Osteocyte (in vitro differentiated cells): ENCODE measurements around the gene RAP1GDS1. TPM values are rescaled to one million over a fixed set of nuclear protein-coding genes. Genes with fewer than 3 reads are reported as not detected.

ENCODE experiments used
- DNase-seq: peaks from one replicate; pipeline ENCODE4 v3.0.0; 2021; ENCODE audit warnings: mixed read lengths; ENCODE audit not compliant: unreplicated experiment; ENCODE audit errors: extremely low spot score
- H3K27ac Mint-ChIP-seq: one replicate; pipeline ENCODE4 v1.8.0; 2021; ENCODE audit warnings: mild to moderate bottlenecking, mixed read lengths; ENCODE audit not compliant: unreplicated experiment
- H3K27me3 Mint-ChIP-seq: one replicate; pipeline ENCODE4 v1.8.0; 2021; ENCODE audit warnings: mixed read lengths; ENCODE audit not compliant: unreplicated experiment
- H3K36me3 Mint-ChIP-seq: one replicate; pipeline ENCODE4 v1.8.0; 2021; ENCODE audit warnings: mixed read lengths; ENCODE audit not compliant: unreplicated experiment
- H3K4me1 Mint-ChIP-seq: one replicate; pipeline ENCODE4 v1.8.0; 2021; ENCODE audit warnings: mixed read lengths; ENCODE audit not compliant: unreplicated experiment
- H3K4me3 Mint-ChIP-seq: one replicate; pipeline ENCODE4 v1.8.0; 2021; ENCODE audit warnings: mild to moderate bottlenecking, moderate library complexity, mixed read lengths; ENCODE audit not compliant: unreplicated experiment
- H3K9me3 Mint-ChIP-seq: one replicate; pipeline ENCODE4 v1.8.0; 2021; ENCODE audit warnings: mixed read lengths; ENCODE audit not compliant: unreplicated experiment
- CTCF ChIP-seq: fragments of 200-600 bp; sonication (generic); IDR thresholded peaks from 2 replicates; pipeline ENCODE4 v1.5.0; 2021; ENCODE audit warnings: antibody characterized with exemption, mild to moderate bottlenecking, moderate library complexity
- total RNA-seq: library from RNA; stranded (reverse); gene quantifications from 2 replicates; pipeline ENCODE4 v1.2.1, GENCODE V29; 2021

Gene RAP1GDS1
- total RNA-seq, 1 donor from 2014 or later, result 47.6 TPM

GRCh38 chr4:98387345-98388026 is 126.3 kb downstream of the RAP1GDS1 start:
- TF ChIP-seq CTCF, result no peak
- Mint-ChIP-seq H3K4me1 (no peaks in the 10 kb centered on the region), H3K27ac (no peak overlapping the region), H3K9me3 (no peaks in the 10 kb centered on the region), H3K27me3 (no peaks in the 10 kb centered on the region), H3K4me3 (no peak overlapping the region), H3K36me3 (peaks cover 5% of the 10 kb centered on the region)
- DNase-seq, result no peak

GRCh38 chr4:98394134-98394533 is 132.9 kb downstream of the RAP1GDS1 start:
- Mint-ChIP-seq H3K9me3 (peaks cover 6% of the 10 kb centered on the region), H3K4me1 (no peaks in the 10 kb centered on the region), H3K27me3 (no peaks in the 10 kb centered on the region), H3K4me3 (no peak overlapping the region), H3K27ac (no peak overlapping the region), H3K36me3 (peaks cover 20% of the 10 kb centered on the region)
- no peak for DNase-seq
- no peak for TF ChIP-seq CTCF

- Mint-ChIP-seq H3K4me1 (no peaks in the 10 kb centered on the region), H3K27ac (no peak overlapping the region), H3K4me3 (no peak overlapping the region), H3K36me3 (peaks cover 7% of the 10 kb centered on the region), H3K9me3 (peaks cover 6% of the 10 kb centered on the region), H3K27me3 (no peaks in the 10 kb centered on the region)
- TF ChIP-seq CTCF, result no peak
- DNase-seq, result no peak
Observed at GRCh38 chr4:98399915-98400314, 138.7 kb downstream of the RAP1GDS1 start.

GRCh38 chr4:98406819-98407218 is 145.6 kb downstream of the RAP1GDS1 start:
- DNase-seq, result no peak
- Mint-ChIP-seq H3K36me3 (peaks cover 21% of the 10 kb centered on the region), H3K27me3 (no peaks in the 10 kb centered on the region), H3K27ac (no peak overlapping the region), H3K4me3 (no peak overlapping the region), H3K9me3 (no peaks in the 10 kb centered on the region), H3K4me1 (no peaks in the 10 kb centered on the region)
- TF ChIP-seq CTCF, result no peak

- peaks cover 36% of the 10 kb centered on the region for H3K36me3 Mint-ChIP-seq
- no peak overlapping the region for H3K4me3 Mint-ChIP-seq
- no peaks in the 10 kb centered on the region for H3K4me1 Mint-ChIP-seq
- DNase-seq, result no peak
- peaks cover 6% of the 10 kb centered on the region for H3K9me3 Mint-ChIP-seq
- H3K27me3 Mint-ChIP-seq, result no peaks in the 10 kb centered on the region
- no peak overlapping the region for H3K27ac Mint-ChIP-seq
- TF ChIP-seq CTCF, result no peak
Observed at GRCh38 chr4:98411731-98412130, 150.5 kb downstream of the RAP1GDS1 start.
